Epithelial cell of esophagus (primary cell): ENCODE results near the gene REM2.
A peak's percentile ranks its signal among the peaks of the same experiment; 100 is the strongest.
"Not testable (repeated sequence)": the region's sequence is repeated elsewhere in the genome, so short reads cannot be mapped to it uniquely, and the experiment has no call there.

ENCODE experiments used
- DNase-seq: peaks from one replicate; pipeline ENCODE4 v3.0.0; 2010; ENCODE audit warnings: low read depth
- H3K4me3 ChIP-seq: 2 replicates; pipeline ENCODE4 v1.5.1; 2011; ENCODE audit warnings: mild to moderate bottlenecking, low read length, control low read depth
- TF ChIP-seq, protein P1 (sequence below): IDR thresholded peaks from 2 replicates; pipeline ENCODE4 v1.5.1; 2011; ENCODE audit warnings: low read depth, mild to moderate bottlenecking, low read length, control low read depth, inconsistent platforms; ENCODE audit not compliant: insufficient read depth; ENCODE audit errors: missing control alignments

REM2 gene

GRCh38 chr14:22856428-22856827 lies 26.6 kb upstream of the REM2 start:
- TF ChIP-seq, protein P1, sequence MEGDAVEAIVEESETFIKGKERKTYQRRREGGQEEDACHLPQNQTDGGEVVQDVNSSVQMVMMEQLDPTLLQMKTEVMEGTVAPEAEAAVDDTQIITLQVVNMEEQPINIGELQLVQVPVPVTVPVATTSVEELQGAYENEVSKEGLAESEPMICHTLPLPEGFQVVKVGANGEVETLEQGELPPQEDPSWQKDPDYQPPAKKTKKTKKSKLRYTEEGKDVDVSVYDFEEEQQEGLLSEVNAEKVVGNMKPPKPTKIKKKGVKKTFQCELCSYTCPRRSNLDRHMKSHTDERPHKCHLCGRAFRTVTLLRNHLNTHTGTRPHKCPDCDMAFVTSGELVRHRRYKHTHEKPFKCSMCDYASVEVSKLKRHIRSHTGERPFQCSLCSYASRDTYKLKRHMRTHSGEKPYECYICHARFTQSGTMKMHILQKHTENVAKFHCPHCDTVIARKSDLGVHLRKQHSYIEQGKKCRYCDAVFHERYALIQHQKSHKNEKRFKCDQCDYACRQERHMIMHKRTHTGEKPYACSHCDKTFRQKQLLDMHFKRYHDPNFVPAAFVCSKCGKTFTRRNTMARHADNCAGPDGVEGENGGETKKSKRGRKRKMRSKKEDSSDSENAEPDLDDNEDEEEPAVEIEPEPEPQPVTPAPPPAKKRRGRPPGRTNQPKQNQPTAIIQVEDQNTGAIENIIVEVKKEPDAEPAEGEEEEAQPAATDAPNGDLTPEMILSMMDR = no peak
- H3K4me3 ChIP-seq = no peak overlapping the region
- no peak for DNase-seq

DNA sequence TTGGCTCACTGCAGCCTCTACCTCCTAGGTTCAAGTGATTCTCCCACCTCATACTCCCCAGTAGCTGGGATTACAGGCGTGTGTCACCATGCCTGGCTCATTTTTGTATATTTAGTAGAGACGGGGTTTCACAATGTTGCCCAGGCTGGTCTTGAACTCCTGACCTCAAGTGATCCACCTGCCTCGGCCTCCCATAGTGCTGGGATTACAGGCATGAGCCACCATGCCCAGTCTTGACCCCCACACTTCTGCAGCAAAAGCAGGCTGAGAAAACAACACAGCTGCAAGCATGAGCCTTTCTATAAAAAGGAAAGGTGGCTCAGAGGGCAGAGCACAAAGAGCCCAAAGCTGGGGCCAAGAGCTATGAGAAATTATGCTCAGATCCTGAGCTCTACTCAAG lies 22.6 kb upstream of the REM2 start:
- H3K4me3 ChIP-seq, DNase-seq: not testable (repeated sequence)

DNA sequence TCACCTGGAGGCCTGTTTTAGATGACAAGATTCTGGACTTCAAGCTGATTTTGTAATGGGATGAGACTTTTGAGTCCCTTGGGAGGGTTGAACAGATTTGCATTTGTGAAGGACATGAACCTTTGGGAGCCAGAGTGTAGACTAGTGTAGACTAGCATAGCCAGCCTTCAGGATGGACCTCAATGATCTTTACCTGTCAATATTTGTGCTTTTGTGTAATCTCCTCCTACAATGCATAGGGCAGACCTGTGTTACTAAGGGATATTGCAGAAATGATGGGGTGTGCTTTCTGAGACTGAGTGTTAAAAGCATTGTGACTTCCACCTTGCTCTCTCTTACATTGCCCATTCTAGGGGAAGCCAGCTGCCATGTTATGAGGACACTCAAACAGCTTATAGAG lies 21.4 kb upstream of the REM2 start:
- no peak overlapping the region for H3K4me3 ChIP-seq
- no peak for DNase-seq
- TF ChIP-seq, protein P1 = no peak

DNA sequence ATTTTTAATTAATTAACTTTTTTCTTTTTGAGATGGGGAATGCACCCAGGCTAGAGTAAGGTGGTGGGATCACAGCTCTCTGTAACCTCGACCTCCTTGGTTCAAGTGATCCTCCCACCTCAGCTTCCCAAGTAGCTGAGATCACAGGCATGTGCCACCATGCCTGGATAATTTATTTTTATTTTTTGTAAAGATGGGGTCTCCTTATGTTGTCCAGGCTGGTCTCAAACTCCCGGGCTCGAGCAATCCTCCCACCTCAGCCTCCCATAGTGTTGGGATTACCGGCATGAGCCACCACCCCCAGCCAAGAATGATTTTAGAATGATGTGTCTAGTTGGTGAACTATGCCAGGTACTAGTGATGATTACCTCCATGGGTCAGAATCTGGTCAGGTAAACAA lies 18.0 kb upstream of the REM2 start:
- TF ChIP-seq, protein P1 = no peak
- no peak overlapping the region for H3K4me3 ChIP-seq
- DNase-seq = no peak

GRCh38 chr14:22865424-22866405 lies 17.3 kb upstream of the REM2 start:
- DNase-seq = no peak
- no peak overlapping the region for H3K4me3 ChIP-seq
- TF ChIP-seq, protein P1 = peak; percentile 13

GRCh38 chr14:22866874-22867273 lies 16.1 kb upstream of the REM2 start:
- DNase-seq = no peak
- TF ChIP-seq, protein P1 = no peak

GRCh38 chr14:22870811-22871223 lies 12.2 kb upstream of the REM2 start:
- peak overlapping the region; percentile 82 for H3K4me3 ChIP-seq
- no peak for DNase-seq
- TF ChIP-seq, protein P1 = no peak

More at GRCh38 chr14:22866874-22867273, 16.1 kb upstream of the REM2 start:
- no peak overlapping the region for H3K4me3 ChIP-seq
